ENCODE measurements around the gene DOCK4.

The DOCK4 gene

DNA sequence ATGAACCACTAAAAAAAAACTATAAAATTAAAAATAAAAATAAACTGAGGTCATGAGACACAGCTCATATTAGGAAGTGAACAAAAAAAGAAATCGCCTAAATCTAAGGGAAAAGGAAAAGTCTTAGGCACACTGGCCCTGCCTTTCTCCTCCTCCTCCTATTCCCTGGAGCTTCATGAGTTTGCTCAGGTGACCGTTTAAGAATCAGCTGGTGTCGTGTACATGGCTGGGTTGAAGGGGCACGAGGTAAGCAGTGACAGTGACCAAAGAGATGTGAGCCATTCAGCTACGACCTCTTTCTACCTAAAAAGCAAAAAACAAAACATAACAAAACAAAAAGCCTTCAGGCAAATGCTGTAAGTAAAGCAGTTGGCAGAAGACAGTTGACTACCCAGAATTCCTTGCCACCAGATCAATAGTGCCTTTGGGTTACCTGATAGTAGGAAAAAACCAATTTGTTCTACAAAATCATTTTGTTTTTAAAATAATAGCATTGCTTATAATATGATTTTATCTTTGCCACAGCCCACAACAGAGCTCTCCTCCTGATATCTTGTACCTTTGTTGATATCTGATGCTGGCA is 135.4 kb downstream of the DOCK4 start:
- DNase-seq = no peak

DNA sequence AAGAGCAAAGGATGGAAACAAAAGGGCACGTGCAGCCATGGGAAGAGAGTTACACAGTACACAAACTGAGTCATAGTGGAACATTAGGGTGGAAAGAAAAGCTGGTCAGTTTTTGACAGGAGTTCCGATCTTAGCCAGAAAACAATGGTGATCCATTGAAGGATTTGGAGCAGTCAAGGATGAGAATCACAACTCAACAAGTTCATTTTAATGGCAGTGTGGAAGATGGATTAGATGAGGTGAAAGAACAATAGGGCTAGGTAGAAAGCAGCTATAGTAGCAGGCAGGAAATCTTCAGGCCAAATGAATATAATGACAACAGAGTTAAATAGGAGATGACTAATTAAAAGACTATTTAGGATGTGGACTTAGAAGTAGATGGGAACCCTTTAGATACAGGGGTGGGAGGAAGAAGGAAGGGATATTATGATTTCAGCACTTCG is 136.3 kb downstream of the DOCK4 start:
- DNase-seq = no peak

DNA sequence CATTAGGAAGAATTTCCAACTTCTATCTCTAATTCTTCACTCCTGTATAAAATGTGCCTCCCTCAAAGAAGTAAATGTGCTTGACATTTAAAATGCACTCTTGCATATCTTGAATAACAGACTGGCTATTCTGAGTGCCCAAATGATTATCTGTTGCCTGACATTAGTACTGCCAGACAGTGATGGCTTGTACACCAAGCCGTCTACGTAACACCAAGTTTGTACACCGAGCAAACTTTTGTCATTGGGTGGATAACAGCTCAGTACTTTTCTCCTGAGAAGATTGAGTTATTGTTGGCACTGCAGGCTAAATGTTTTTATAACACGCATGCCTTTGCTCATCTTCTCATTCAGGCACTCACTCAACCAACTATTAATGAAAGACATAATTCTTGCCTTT is 137.2 kb downstream of the DOCK4 start:
- no peak for DNase-seq

DNA sequence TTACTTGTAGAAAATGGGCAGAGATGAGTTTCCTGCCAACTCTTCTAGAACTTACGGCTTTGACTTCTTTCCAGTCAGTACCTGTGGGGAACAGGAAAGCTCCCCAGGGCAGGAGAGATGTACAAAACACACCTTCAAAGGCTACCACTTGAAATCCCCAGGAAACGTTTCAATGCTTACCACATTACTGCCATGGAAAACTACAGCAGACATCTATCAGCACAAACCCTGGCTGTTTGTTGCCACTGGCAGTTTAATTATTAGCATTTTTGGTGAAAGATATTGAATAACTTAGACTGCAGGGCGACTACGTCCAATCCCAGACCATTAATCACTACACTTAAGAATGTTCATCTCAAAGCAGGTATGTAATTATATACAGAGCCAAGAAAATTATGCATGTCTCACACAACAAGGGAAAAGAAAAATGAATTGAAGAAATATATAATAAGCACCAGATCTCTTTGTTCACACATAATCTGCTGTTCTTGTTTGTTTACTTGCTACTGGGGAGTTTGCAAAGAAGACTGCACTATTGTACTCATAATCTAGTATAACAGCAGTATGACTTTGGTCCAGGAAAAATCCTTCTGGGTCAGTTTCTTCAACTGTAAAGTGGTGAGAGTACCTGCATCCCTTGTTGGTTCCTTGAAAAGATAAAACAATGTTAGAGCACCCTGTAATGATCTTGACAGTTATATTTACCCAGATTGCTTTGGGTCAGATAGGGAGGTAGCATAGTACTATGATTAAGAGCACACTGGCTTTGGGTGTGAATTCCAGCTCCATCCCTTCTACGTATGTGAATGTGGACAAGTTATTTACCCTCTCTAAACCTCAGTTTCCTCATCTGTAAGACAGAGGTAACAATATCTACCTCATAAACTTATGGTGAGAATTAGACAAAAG is 138.3 kb downstream of the DOCK4 start:
- no peak for DNase-seq

DNA sequence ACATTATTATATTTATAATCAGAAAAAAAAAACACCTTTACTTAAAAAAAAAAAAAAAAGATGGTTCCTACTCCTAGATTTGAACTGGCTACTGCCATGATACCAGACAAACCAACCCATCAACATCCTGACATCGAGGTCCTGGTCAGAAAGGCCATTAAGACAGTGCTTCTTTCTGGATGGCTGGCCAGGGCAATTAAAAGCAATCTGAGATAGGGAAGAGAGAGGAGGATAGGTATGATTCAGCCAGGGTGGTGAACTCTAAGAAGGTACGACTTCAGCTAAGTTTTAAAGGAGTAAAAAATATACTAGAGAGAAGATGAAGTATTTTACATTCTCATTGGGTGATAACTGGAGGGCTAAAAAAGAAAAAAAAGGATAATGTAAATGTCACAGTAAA is 139.0 kb downstream of the DOCK4 start:
- no peak for DNase-seq

DNA sequence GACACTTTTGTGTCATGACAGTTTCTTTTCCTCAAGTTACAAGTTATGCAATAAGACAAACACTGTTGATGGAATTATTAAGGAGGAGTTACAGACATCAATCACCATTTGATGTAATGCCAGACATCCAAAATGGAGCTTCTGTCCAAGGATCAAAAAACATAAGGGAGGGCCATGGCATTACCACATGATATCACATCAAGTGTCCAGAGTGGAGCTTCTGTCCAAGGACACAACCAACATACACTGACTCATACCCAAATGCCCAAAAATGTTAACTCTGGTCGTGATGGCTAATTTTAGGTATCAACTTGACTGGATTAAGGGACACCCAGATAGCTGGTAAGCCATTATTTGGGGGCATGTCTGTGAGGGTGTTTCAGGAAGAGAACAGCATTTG is 140.4 kb downstream of the DOCK4 start:
- DNase-seq = no peak

DNA sequence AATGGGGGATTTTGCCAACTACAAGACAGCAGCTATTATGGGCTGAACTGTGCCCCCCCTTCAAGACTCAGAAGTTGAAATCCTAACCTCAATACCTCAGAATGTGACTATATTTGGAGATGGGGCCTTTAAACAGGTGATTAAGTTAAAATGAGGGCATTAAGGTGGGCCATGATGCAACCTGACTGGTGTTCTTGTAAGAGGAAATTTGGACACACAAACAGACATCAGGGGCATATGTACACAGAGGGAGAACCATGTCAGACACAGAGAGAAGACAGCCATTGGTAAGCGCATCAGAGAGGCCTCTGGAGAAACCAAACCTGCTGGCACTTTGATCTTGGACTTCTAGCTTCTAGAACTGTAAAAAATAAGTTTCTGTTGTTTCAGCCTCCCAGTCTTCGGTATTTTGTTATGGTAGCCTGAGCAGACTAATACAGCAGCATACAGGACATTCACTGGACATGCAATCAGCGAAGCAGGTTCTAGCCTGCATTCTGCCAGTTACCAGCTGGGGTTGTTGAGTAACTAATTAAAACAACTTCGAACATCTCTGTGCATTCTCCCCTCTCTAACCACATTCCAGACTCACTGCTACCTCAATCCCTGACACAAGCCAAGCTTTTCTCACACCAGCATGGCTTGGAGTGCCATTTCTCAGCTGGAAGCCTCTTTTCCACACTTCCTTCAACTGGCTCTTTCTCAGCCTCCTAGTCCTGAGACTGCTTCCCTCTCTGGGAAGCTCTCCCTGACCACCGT is 141.4 kb downstream of the DOCK4 start:
- no peak for DNase-seq

DNA sequence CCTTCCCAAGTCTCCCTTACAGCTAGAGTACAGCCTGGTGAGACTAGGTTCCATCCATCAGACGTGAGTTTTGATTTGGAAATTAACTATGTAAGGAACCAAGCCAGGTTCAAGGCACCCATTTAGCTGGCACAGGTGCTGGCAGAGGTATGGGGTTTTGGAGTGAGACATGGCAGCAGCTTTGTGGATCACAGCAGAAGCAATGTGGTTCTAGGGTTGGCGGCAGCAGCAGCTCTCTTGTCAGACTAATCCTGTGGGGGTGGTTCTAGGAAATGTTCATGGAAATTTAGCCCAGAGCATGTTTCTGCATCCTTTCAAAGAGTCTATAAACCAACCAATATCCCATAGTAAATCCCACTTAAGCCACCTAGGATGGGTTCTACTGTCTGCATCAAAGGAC is 142.2 kb downstream of the DOCK4 start:
- no peak for DNase-seq

DNA sequence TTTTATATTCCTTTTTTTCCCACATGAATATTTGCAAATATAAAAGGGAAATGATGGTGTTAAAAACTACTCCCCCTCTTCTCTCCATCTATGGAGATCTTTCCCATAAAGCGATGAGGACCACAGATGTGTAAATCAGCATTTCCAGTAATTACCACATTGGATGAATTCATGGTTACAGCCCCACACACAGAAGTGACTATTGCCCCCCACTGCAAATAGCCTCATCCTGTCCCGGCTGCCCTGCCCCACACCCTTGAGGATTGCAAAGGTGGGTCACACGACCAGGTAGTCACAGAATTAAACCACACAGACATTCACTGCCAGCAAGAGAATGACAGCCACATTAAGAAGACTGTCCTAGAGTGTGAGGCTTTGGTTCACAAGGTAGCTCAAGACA is 145.1 kb downstream of the DOCK4 start:
- DNase-seq = no peak

DNA sequence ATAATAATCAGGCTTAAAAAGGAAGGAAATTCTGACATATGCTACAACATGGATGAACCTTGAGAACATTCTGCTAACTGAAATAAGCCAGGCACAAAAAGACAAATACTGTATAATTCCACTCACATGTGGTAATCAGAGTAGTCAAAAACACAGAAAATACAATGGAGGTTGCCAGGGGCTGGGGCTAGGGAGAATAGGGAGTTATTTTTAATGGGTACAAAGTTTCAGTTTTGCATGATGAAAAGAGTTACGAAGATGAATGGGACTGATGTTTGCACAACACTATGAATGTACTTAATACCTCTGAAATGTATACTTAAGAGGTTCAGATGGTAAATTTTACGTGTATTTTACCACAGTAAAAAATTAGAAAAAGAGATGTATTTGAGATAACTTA is 145.6 kb downstream of the DOCK4 start:
- DNase-seq = no peak

DNA sequence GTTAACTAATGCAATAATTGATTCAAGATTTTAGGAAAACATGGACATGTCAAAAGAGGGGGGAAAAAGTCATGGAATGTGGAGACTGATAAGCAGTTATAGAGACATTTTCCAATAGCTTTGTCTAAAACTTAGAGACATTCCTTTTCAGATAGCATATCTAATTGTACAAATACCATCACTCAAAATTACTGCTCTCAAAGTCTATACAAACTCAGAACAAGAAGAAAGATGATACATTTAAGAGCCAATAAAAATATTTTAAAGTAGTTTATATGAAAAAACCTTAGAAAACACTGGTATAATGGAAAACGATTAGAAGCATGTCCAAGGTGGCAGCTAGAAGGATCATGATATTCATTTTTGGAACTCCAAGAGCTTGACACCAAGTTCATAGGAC is 146.5 kb downstream of the DOCK4 start:
- no peak for DNase-seq

DNA sequence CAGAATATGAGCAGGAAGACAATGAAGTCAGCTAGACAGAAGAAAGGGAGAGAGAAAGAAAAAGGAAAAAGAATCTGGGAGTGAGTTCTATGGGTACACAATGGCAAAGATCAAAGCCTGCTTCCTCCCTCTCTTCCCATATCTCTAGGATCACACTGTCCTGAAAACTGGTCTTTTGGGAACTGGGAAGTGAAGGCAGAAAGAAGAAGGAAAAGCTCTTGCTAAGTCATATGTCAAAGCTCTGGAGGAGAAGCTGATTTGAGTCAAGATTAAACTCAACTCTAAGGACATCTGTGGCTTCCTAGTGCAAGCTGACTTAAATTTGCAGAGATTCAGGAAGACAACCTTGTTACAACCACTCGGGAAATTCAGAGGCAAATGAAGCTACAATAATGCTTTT is 147.5 kb downstream of the DOCK4 start:
- no peak for DNase-seq

DNA sequence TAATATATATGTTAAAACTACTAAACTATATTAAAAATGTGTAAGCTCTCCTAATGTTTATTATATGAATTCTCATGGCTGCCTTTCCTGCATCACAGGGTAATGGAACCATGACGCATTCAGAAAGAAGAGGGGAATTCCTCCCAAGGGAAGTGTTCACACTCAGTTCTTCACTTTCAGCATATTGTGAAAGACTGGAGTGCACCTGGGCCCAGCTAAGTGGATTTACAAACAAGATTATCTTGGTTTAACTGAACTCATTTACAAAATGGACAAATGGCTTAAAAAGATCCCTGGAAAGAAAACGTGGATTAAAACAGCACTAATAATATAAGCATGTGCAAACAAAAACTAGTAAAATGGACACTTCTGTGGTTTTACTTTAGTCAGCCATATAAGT is 149.8 kb downstream of the DOCK4 start:
- no peak for DNase-seq

DNA sequence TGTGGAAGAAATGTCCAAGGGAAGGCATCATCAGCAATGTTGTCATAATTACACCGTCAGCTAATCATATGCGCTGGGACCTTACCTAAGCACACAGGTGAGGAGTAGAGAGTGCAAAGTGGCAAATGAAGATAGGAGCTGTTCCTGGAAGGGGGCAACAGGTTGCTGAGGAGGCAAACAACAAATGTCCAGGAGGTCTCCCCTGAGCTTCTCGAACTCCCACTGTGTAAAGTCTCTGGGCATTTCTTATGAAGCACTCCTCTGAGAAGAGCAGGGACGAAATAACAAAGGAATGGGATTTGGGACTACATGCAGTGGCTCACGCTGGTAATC is 152.5 kb downstream of the DOCK4 start:
- no peak for DNase-seq

DNA sequence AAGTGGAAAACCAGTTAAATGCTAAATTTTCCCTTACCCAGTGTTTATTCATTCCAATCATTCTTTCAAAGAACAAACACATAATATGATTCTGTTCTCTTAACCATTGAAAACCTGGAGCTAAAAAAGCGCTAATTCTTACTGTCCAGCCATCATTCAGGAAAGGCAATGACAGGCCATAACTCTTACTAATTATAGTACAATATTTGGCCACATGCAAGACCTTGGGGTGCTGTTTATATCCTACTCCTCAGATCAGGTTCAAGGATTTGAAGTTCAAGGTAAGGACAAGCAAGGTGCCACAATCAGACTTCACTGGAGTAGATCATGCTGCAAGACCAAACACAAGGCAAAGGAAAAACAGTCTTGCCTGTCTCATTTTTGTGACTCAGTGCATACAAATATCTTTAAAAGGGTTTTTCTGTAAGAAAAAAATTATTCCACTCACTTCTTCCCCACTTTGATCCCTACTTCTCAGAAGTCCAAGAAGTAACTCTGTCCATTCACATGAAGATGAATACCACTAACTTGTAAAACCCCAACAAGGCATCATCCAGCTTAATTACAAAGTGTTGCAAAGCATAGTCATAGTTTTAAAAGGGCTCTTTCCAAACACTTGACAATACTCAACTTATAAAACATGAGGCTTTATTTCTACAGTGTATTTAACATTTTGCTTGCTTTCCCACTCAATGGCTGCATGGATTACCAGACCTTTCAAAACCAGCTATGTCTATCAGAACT is 153.0 kb downstream of the DOCK4 start:
- DNase-seq = no peak

DNA sequence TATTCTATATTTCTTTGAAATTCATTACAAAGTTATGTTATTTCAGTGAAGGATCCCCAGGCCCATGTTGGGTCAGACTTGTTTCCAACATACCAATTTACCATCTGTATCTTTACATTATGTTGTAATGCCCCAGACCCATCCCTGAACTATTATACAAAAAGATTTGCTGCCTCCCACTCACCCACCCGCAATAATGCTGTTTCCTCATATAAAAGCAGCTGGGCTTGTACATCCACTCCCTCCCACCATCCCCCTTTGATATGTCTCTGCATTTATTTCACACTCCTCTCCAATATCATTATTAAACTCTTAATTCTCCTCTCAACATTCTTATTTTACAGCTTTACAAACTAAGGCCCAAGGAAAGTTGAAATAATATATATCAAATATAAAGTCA is 153.7 kb downstream of the DOCK4 start:
- DNase-seq = no peak

DNA sequence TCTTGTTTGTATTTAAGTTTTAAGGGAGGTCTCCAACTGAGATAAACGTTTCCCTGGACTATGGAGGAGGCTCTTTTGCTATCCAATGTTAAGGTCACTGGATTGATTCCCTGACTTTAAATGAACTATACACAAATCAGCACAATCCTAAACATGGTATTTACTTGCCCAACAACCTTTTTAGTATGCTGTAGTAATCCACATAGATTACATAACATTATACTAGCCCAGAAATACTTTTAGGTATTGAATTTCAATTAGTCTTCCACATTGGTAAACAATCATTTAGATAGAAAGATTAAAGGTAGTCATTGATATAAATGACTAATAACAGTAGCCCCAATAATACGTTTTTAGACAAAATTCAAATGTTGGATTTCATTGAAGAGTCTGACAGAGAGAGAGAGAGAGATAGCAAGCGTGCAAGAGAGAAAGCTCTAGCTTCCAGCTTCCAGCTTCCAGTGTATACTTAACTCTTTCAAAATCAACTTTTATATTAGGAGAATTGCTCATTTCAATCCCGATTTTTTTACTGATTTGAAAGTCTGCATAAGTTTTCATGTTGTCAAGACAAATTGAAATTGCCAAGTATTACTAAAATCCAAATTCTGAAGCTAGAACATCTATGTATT is 155.8 kb downstream of the DOCK4 start:
- no peak for DNase-seq

DNA sequence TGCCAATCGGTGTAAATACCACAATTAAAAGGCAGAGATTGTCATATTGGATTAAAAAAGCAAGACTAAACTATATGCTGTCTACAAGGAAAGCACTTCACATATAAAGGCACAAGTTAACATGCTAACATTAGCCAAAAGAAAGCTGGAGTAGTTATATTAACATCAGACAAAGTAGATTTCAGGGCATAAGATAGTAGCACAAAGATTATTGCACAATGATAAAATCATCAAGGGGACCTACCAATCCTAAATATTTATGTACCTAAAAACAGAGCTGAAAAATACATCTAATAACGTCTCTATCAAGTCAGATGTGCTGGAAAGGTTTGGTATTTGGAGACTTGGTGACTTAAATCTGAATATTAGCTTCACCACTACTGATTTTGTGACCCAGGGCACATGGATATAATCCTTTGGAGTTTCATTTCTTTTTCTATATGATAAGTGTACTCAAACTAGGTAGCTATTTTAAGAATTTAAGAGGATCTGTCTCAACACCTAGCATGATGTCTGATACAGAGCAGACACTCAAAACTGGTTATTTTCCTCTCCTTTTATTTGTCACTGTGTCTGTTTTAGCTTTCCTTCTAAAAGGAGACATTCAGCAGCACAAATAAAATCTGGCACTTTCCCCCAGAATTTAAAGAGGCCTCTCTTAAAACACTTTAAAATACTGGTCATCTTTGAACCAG is 156.5 kb downstream of the DOCK4 start:
- no peak for DNase-seq

DNA sequence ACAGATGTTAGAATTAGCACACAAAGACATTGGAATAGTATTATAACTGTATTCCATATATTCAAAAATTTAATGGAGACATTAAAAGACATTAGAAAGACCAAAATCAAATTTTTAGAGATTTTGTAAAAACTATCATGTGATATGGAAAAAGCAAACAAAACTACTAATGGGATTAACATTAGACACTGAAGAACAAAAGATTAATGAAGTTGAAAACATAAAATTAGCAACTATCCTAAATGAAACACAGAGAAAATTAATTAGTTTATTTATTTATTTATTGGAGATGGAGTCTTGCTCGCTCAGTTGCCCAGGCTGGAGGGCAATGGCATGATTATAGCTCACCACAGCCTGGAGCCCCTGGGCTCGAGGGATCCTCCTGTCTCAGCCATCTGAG is 158.8 kb downstream of the DOCK4 start:
- DNase-seq = no peak

DNA sequence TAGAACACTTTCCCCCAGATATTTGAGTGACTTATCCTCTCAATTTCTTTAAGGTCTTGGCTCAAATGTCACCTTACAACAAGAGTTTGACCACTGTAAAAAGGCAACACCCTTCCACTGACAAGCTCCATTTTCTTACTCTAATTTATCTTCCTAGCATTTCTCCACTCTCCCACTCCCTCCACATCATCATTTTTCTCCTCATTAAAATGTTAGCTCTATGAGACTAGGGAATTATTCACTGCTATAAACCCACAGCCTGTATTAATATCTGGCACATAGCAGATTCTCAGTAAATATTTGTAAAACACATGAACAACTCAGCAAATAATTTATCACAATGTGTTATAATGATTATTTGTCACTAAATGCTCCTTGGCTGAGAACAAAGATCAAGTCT is 161.0 kb downstream of the DOCK4 start:
- DNase-seq = no peak

DNA sequence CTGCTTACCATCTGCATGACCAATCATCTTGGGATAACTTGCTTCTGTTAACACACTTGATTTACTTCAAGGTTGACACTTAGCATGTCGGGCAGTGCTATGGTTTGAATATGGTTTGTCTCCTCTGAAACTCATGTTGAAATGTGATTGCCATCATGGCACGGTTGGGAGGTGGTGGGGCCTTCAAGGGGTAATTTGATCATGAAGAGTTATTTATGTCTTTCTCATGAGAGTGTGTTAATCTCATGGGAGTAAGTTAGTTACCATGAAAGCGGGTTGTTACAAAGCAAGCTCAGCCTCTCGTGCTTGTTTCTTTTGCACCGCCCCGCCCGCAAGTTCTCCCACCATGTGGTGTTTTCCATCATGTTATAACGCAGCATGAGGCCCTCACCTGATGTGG is 163.6 kb downstream of the DOCK4 start:
- DNase-seq = no peak

DNA sequence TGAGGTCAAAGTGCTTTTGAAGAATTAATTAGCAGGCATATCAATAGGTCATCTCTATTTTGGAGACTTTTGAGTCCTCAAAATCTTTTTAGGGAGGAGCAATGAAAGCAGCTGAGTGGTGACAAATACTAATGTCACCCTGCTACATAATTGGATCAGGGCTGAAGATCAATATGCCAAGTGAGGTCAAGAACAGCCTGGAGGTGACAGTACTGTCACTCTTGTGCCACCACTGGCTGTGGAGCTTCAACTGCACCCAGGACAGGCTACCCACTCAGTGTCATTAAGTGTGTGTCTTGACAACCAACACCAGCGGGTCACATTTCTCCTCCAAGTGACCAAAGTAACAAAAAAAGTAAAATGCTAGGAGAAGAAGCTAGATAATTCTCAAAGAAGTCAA is 167.8 kb downstream of the DOCK4 start:
- DNase-seq = no peak

Measured in SHP77 (cell line).